RWPE2 (cell line): ENCODE results near the gene NCAM1.

Source experiments
- ATAC-seq: fragments of 200-7000 bp; cut with Tn5 transposase; 3 replicates; pipeline ENCODE4 v1.9.1; 2021; ENCODE audit warnings: low read depth
- DNase-seq: peaks from one replicate; pipeline ENCODE4 v3.0.0-alpha.2; 2020; ENCODE audit warnings: low spot score
- H3K27ac ChIP-seq: fragments of 450-650 bp; 2 replicates; pipeline ENCODE4 v1.5.1; 2017; ENCODE audit warnings: mild to moderate bottlenecking; ENCODE audit not compliant: poor library complexity, severe bottlenecking
- H3K27me3 ChIP-seq: fragments of 250-450 bp; sonication (Bioruptor Pico); 2 replicates; pipeline ENCODE4 v1.5.1; 2021; ENCODE audit warnings: mild to moderate bottlenecking, moderate library complexity; ENCODE audit not compliant: insufficient read depth, poor library complexity, severe bottlenecking
- H3K36me3 ChIP-seq: fragments of 250-450 bp; sonication (Bioruptor Pico); 2 replicates; pipeline ENCODE4 v1.5.1; 2020; ENCODE audit warnings: low read depth, mild to moderate bottlenecking, moderate library complexity
- H3K4me1 ChIP-seq: fragments of 250-450 bp; sonication (Bioruptor Pico); 2 replicates; pipeline ENCODE4 v1.5.1; 2021; ENCODE audit warnings: mild to moderate bottlenecking, moderate library complexity; ENCODE audit not compliant: insufficient read depth, poor library complexity, severe bottlenecking
- H3K4me3 ChIP-seq: fragments of 250-450 bp; sonication (Bioruptor Pico); 2 replicates; pipeline ENCODE4 v1.5.1; 2021; ENCODE audit warnings: mild to moderate bottlenecking, moderate library complexity; ENCODE audit not compliant: severe bottlenecking
- H3K9me3 ChIP-seq: fragments of 250-450 bp; sonication (Bioruptor Pico); 2 replicates; pipeline ENCODE4 v1.5.1; 2021; ENCODE audit warnings: mild to moderate bottlenecking, moderate library complexity; ENCODE audit not compliant: severe bottlenecking
- CTCF ChIP-seq: fragments of 450-650 bp; IDR thresholded peaks from one replicate; pipeline ENCODE4 v1.5.1; 2017; ENCODE audit warnings: mild to moderate bottlenecking, moderate library complexity; ENCODE audit not compliant: poor library complexity, severe bottlenecking

Gene NCAM1

GRCh38 chr11:112961751-112962578 lies 745 bp downstream of the NCAM1 start:
- ATAC-seq (0 out of 3 replicates have a peak, but pooled peaks have one; percentile 6), DNase-seq (no peak)
- Histone ChIP-seq H3K36me3 (no peaks in the 10 kb centered on the region), H3K27ac (no peak overlapping the region), H3K27me3 (peaks cover 100% of the 10 kb centered on the region), H3K4me3 (no peak overlapping the region), H3K4me1 (no peaks in the 10 kb centered on the region), H3K9me3 (no peaks in the 10 kb centered on the region)
- TF ChIP-seq CTCF, result no peak

- Histone ChIP-seq H3K4me3 (no peak overlapping the region), H3K9me3 (no peaks in the 10 kb centered on the region), H3K27ac (no peak overlapping the region), H3K4me1 (no peaks in the 10 kb centered on the region), H3K36me3 (no peaks in the 10 kb centered on the region), H3K27me3 (peaks cover 100% of the 10 kb centered on the region)
- TF ChIP-seq CTCF, result no peak
- DNase-seq (no peak), ATAC-seq (peak; percentile 42; the same call in 1 of the 3 replicates)
These were observed 1.6 kb downstream of the NCAM1 start for GRCh38 chr11:112962579-112963367.

GRCh38 chr11:112963368-112963955 lies 2.2 kb downstream of the NCAM1 start:
- Histone ChIP-seq H3K27me3 (peaks cover 100% of the 10 kb centered on the region), H3K4me1 (no peaks in the 10 kb centered on the region), H3K27ac (no peak overlapping the region), H3K36me3 (no peaks in the 10 kb centered on the region), H3K4me3 (no peak overlapping the region), H3K9me3 (no peaks in the 10 kb centered on the region)
- no peak for DNase-seq
- ATAC-seq, result no peak
- TF ChIP-seq CTCF, result no peak

- no peak overlapping the region for H3K4me3 ChIP-seq
- no peaks in the 10 kb centered on the region for H3K36me3 ChIP-seq
- H3K27ac ChIP-seq, result no peak overlapping the region
- no peak for ATAC-seq
- peaks cover 94% of the 10 kb centered on the region for H3K27me3 ChIP-seq
- no peak for DNase-seq
- no peaks in the 10 kb centered on the region for H3K9me3 ChIP-seq
- H3K4me1 ChIP-seq, result no peaks in the 10 kb centered on the region
- TF ChIP-seq CTCF, result no peak
These were observed 4.4 kb downstream of the NCAM1 start for GRCh38 chr11:112965656-112966055.
